ENCODE results near the gene PKN1.

PKN1 gene

GRCh38 chr19:14517446-14517839 lies 84.3 kb downstream of the PKN1 start:
- DNase-seq: no peak

- no peak for DNase-seq
Measured at GRCh38 chr19:14517840-14518505, 84.9 kb downstream of the PKN1 start, which contains the start of gene DNAJB1. Gene DNAJB1 (minus strand): TSS chr19:14518397. CDS start chr19:14518349, 48 bp downstream.

DNA sequence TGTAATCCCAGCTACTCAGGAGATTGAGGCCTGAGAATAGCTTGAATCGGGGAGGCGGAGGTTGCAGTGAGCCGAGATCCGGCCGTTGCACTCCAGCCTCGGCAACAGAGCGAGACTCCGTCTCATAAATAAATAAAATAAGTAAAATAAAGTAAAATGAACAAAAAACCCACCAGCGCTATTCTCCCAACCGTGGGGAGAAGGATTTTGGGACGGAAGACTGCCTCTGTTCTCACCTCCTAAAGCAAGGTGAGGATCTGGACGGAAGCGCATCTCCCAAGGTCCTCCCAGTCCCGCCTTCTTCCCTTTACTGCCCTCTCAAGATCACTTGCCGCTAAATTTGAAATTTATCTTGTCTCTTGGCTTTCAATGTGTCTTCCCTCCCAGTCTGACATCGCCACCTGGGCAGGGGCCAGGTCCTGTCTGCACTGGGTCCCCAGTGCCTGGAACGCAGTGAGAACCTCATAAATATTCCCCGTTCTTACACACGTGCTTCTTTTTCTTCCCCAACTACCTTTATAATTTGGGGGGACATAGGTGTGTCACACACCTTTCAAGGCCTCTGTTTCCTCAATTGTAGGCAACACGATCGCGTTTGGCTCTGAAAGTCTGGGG lies 86.2 kb downstream of the PKN1 start:
- no peak for DNase-seq

- DNase-seq: no peak
Measured at GRCh38 chr19:14519860-14520407, 86.8 kb downstream of the PKN1 start.

GRCh38 chr19:14520543-14520942 lies 87.4 kb downstream of the PKN1 start:
- no peak for DNase-seq

All from NCI-H1694 (cell line).